ENCODE data around the gene CLTB.

The CLTB gene

GRCh38 chr5:176350416-176350815 lies 65.9 kb downstream of the CLTB start:
- no peak for TF ChIP-seq CTCF (conservative IDR thresholded peaks at IDR 0.05; ENCODE audit: low read depth, low read length)
- no peak for DNase-seq (ENCODE audit: low read depth)
- H3K4me3 ChIP-seq (ENCODE audit: low read depth, low read length): no peak overlapping the region

- no peak for DNase-seq (ENCODE audit: low read depth)
- no peak overlapping the region for H3K4me3 ChIP-seq (ENCODE audit: low read depth, low read length)
- TF ChIP-seq CTCF (conservative IDR thresholded peaks at IDR 0.05; ENCODE audit: low read depth, low read length): no peak
Observed at GRCh38 chr5:176342766-176343458, 73.4 kb downstream of the CLTB start.

All from choroid plexus epithelial cell (primary cell).